ENCODE results near the gene CEACAM16. TPM values are rescaled to one million over a fixed set of nuclear protein-coding genes. Genes with fewer than 3 reads are reported as not detected.

Gene CEACAM16
- 0.35 TPM in 1 of 2 replicates, not detected in the other for polyA plus RNA-seq

GRCh38 chr19:44698492-44699201, at the start of gene CEACAM16:
CEACAM16 (plus strand) TSS chr19:44699151; CDS start chr19:44701457, 2,306 bp downstream.

GRCh38 chr19:44671400-44671799, 27.6 kb upstream of the CEACAM16 start, which contains the start of gene CEACAM19:
CEACAM19 (plus strand) TSS chr19:44671482; CDS start chr19:44671932, 450 bp downstream.

GRCh38 chr19:44748426-44749254, 49.7 kb downstream of the CEACAM16 start, which contains the start of gene BCL3:
BCL3 (plus strand) TSS chr19:44748708; CDS start chr19:44748791, 83 bp downstream.

Other genes with a start within 250 kb of the CEACAM16 start
- 4.9 and 7.1 TPM in 2 replicates for gene ZNF180, start 198.6 kb upstream of the CEACAM16 start, polyA plus RNA-seq
- gene CEACAM20, start 169.5 kb upstream of the CEACAM16 start, polyA plus RNA-seq: not detected in 2 replicates
- not detected in 2 replicates for gene IGSF23, start 85.6 kb upstream of the CEACAM16 start, polyA plus RNA-seq
- gene PVR, start 55.2 kb upstream of the CEACAM16 start, polyA plus RNA-seq: 4.5 and 9.1 TPM in 2 replicates
- gene CEACAM19, start 27.7 kb upstream of the CEACAM16 start, polyA plus RNA-seq: 0.77 TPM in 1 of 2 replicates, not detected in the other
- 0.70 and 5.7 TPM in 2 replicates for gene BCL3, start 49.6 kb downstream of the CEACAM16 start, polyA plus RNA-seq
- not detected in 2 replicates for gene CBLC, start 78.7 kb downstream of the CEACAM16 start, polyA plus RNA-seq
- not detected in 2 replicates for gene BCAM, start 110.0 kb downstream of the CEACAM16 start, polyA plus RNA-seq
- 6.2 and 21.5 TPM in 2 replicates for gene NECTIN2, start 147.1 kb downstream of the CEACAM16 start, polyA plus RNA-seq
- gene TOMM40, start 192.1 kb downstream of the CEACAM16 start, polyA plus RNA-seq: 1.8 and 2.7 TPM in 2 replicates
- 6.2 and 10.7 TPM in 2 replicates for gene APOE, start 206.6 kb downstream of the CEACAM16 start, polyA plus RNA-seq
- gene APOC1, start 215.5 kb downstream of the CEACAM16 start, polyA plus RNA-seq: 5.7 and 19.8 TPM in 2 replicates
- not detected in 2 replicates for gene APOC4, start 243.1 kb downstream of the CEACAM16 start, polyA plus RNA-seq
- 0.98 TPM in 1 of 2 replicates, not detected in the other for gene APOC2, start 246.9 kb downstream of the CEACAM16 start, polyA plus RNA-seq